ENCODE results near the gene TCN1. TPM values are rescaled to one million over a fixed set of nuclear protein-coding genes. Genes with fewer than 3 reads are reported as not detected.
"Not testable (repeated sequence)": the region's sequence is repeated elsewhere in the genome, so short reads cannot be mapped to it uniquely, and the experiment has no call there.

TCN1 gene
- total and polyA plus RNA-seq, 4 donors = not detected

GRCh38 chr11:59822989-59823566 is 43.2 kb downstream of the TCN1 start:
- Histone ChIP-seq H3K9me3 (ENCODE audit: control insufficient read depth, low read length) (no peaks in the 10 kb centered on the region), H3K4me3 (ENCODE audit: low read length in 2 of 2) (peak overlapping the region in 1 of 2 donors; percentile 8), H3K27ac (ENCODE audit: low read depth in 1 of 2, low read length in 2 of 2) (no peak overlapping the region), H3K4me1 (ENCODE audit: control insufficient read depth in 1 of 2, insufficient read depth in 2 of 2, low read length in 2 of 2) (no peaks in the 10 kb centered on the region), H3K36me3 (ENCODE audit: control insufficient read depth in 1 of 2, insufficient read depth in 2 of 2, low read length in 1 of 2) (no peaks in the 10 kb centered on the region), H3K27me3 (ENCODE audit: control insufficient read depth in 1 of 2, insufficient read depth in 2 of 2, low read length in 1 of 2) (no peaks in the 10 kb centered on the region)
- ATAC-seq (ENCODE audit: low FRiP score) (peak; percentile 63), DNase-seq (no peak)
- intact Hi-C loops (cut with DNase I) = loop anchor here (5.0 to 10.0 kb wide), 2 partner anchors 369 to 432 kb away; no protein-coding TSS in a partner anchor
- WGBS, 2 donors = 0 to 1% methylated on average over 9 of the region's 9 CpGs

- Histone ChIP-seq H3K9me3 (ENCODE audit: control insufficient read depth, low read length) (no peaks in the 10 kb centered on the region), H3K4me3 (ENCODE audit: low read length in 2 of 2) (no peak overlapping the region), H3K36me3 (ENCODE audit: control insufficient read depth in 1 of 2, insufficient read depth in 2 of 2, low read length in 1 of 2) (no peaks in the 10 kb centered on the region), H3K27ac (ENCODE audit: low read depth in 1 of 2, low read length in 2 of 2) (no peak overlapping the region), H3K4me1 (ENCODE audit: control insufficient read depth in 1 of 2, insufficient read depth in 2 of 2, low read length in 2 of 2) (no peaks in the 10 kb centered on the region), H3K27me3 (ENCODE audit: control insufficient read depth in 1 of 2, insufficient read depth in 2 of 2, low read length in 1 of 2) (no peaks in the 10 kb centered on the region)
- intact Hi-C loops (cut with DNase I) = loop anchor here in 1 of 2 donors (5.0 kb wide), 1 partner anchor 374 kb away; no protein-coding TSS in a partner anchor
- 45 to 47% methylated on average over 4 of the region's 4 CpGs for WGBS, 2 donors
- no peak for DNase-seq
- ATAC-seq (ENCODE audit: low FRiP score) = no peak
Measured at GRCh38 chr11:59818572-59818971, 47.7 kb downstream of the TCN1 start.

- H3K36me3 ChIP-seq (ENCODE audit: control insufficient read depth in 1 of 2, insufficient read depth in 2 of 2, low read length in 1 of 2); H3K4me1 ChIP-seq (ENCODE audit: control insufficient read depth in 1 of 2, insufficient read depth in 2 of 2, low read length in 2 of 2); DNase-seq; ATAC-seq (ENCODE audit: low FRiP score); H3K27me3 ChIP-seq (ENCODE audit: control insufficient read depth in 1 of 2, insufficient read depth in 2 of 2, low read length in 1 of 2); H3K9me3 ChIP-seq (ENCODE audit: control insufficient read depth, low read length); H3K27ac ChIP-seq (ENCODE audit: low read depth in 1 of 2, low read length in 2 of 2); H3K4me3 ChIP-seq (ENCODE audit: low read length in 2 of 2): not testable (repeated sequence)
- intact Hi-C loops (cut with DNase I) = loop anchor here in 1 of 2 donors (5.0 kb wide), 1 partner anchor 376 kb away; no protein-coding TSS in a partner anchor
- 76 to 79% methylated on average over 1 of the region's 1 CpG for WGBS, 2 donors
Measured at GRCh38 chr11:59816434-59816833, 49.9 kb downstream of the TCN1 start.

- DNase-seq (no peak), ATAC-seq (ENCODE audit: low FRiP score) (no peak)
- Histone ChIP-seq H3K9me3 (ENCODE audit: control insufficient read depth, low read length) (no peaks in the 10 kb centered on the region), H3K36me3 (ENCODE audit: control insufficient read depth in 1 of 2, insufficient read depth in 2 of 2, low read length in 1 of 2) (no peaks in the 10 kb centered on the region), H3K27me3 (ENCODE audit: control insufficient read depth in 1 of 2, insufficient read depth in 2 of 2, low read length in 1 of 2) (no peaks in the 10 kb centered on the region), H3K27ac (ENCODE audit: low read depth in 1 of 2, low read length in 2 of 2) (no peak overlapping the region), H3K4me3 (ENCODE audit: low read length in 2 of 2) (no peak overlapping the region), H3K4me1 (ENCODE audit: control insufficient read depth in 1 of 2, insufficient read depth in 2 of 2, low read length in 2 of 2) (no peaks in the 10 kb centered on the region)
- intact Hi-C loops (cut with DNase I) = loop anchor here in 1 of 2 donors (5.0 kb wide), 1 partner anchor 377 kb away; no protein-coding TSS in a partner anchor
- WGBS, 2 donors = 94 to 100% methylated on average over 1 of the region's 1 CpG
Measured at GRCh38 chr11:59815754-59816153, 50.5 kb downstream of the TCN1 start.

GRCh38 chr11:59814021-59814420 is 52.3 kb downstream of the TCN1 start:
- ATAC-seq (ENCODE audit: low FRiP score) = no peak
- H3K4me3 ChIP-seq (ENCODE audit: low read length in 2 of 2) = no peak overlapping the region
- DNase-seq = no peak
- no peaks in the 10 kb centered on the region for H3K9me3 ChIP-seq (ENCODE audit: control insufficient read depth, low read length)
- no peak overlapping the region for H3K27ac ChIP-seq (ENCODE audit: low read depth in 1 of 2, low read length in 2 of 2)
- no peaks in the 10 kb centered on the region for H3K4me1 ChIP-seq (ENCODE audit: control insufficient read depth in 1 of 2, insufficient read depth in 2 of 2, low read length in 2 of 2)
- intact Hi-C loops (cut with DNase I) = no loop called here
- 67 to 73% methylated on average over 1 of the region's 1 CpG for WGBS, 2 donors
- H3K27me3 ChIP-seq (ENCODE audit: control insufficient read depth in 1 of 2, insufficient read depth in 2 of 2, low read length in 1 of 2) = no peaks in the 10 kb centered on the region
- H3K36me3 ChIP-seq (ENCODE audit: control insufficient read depth in 1 of 2, insufficient read depth in 2 of 2, low read length in 1 of 2) = no peaks in the 10 kb centered on the region

- Histone ChIP-seq H3K27ac (ENCODE audit: low read depth in 1 of 2, low read length in 2 of 2) (no peak overlapping the region), H3K9me3 (ENCODE audit: control insufficient read depth, low read length) (no peaks in the 10 kb centered on the region), H3K36me3 (ENCODE audit: control insufficient read depth in 1 of 2, insufficient read depth in 2 of 2, low read length in 1 of 2) (no peaks in the 10 kb centered on the region), H3K4me3 (ENCODE audit: low read length in 2 of 2) (no peak overlapping the region), H3K27me3 (ENCODE audit: control insufficient read depth in 1 of 2, insufficient read depth in 2 of 2, low read length in 1 of 2) (no peaks in the 10 kb centered on the region), H3K4me1 (ENCODE audit: control insufficient read depth in 1 of 2, insufficient read depth in 2 of 2, low read length in 2 of 2) (no peaks in the 10 kb centered on the region)
- DNase-seq (no peak), ATAC-seq (ENCODE audit: low FRiP score) (no peak)
- 90 to 100% methylated on average over 1 of the region's 1 CpG for WGBS, 2 donors
- intact Hi-C loops (cut with DNase I) = no loop called here
Measured at GRCh38 chr11:59813364-59813763, 52.9 kb downstream of the TCN1 start.

GRCh38 chr11:59812220-59812619 is 54.1 kb downstream of the TCN1 start:
- intact Hi-C loops (cut with DNase I) = no loop called here
- DNase-seq (no peak), ATAC-seq (ENCODE audit: low FRiP score) (no peak)
- no peak overlapping the region for H3K27ac ChIP-seq (ENCODE audit: low read depth in 1 of 2, low read length in 2 of 2)
- H3K36me3 ChIP-seq (ENCODE audit: control insufficient read depth in 1 of 2, insufficient read depth in 2 of 2, low read length in 1 of 2) = no peaks in the 10 kb centered on the region
- no peaks in the 10 kb centered on the region for H3K4me1 ChIP-seq (ENCODE audit: control insufficient read depth in 1 of 2, insufficient read depth in 2 of 2, low read length in 2 of 2)
- H3K4me3 ChIP-seq (ENCODE audit: low read length in 2 of 2) = no peak overlapping the region
- WGBS, 2 donors = 79 to 81% methylated on average over 2 of the region's 2 CpGs
- H3K9me3 ChIP-seq (ENCODE audit: control insufficient read depth, low read length) = no peaks in the 10 kb centered on the region
- H3K27me3 ChIP-seq (ENCODE audit: control insufficient read depth in 1 of 2, insufficient read depth in 2 of 2, low read length in 1 of 2) = no peaks in the 10 kb centered on the region

- H3K27ac ChIP-seq (ENCODE audit: low read depth in 1 of 2, low read length in 2 of 2) = peak overlapping the region in 1 of 2 donors; percentile 12
- intact Hi-C loops (cut with DNase I) = loop anchor here in 1 of 2 donors (2.0 kb wide), 1 partner anchor 56 kb away; the partner anchor contains the start of gene STX3
- 9 to 10% methylated on average over 8 of the region's 8 CpGs for WGBS, 2 donors
Measured at GRCh38 chr11:59810911-59811259, 55.4 kb downstream of the TCN1 start.

More at GRCh38 chr11:59810911-59811259, 55.4 kb downstream of the TCN1 start:
- DNase-seq (no peak), ATAC-seq (ENCODE audit: low FRiP score) (no peak)
- Histone ChIP-seq H3K4me3 (ENCODE audit: low read length in 2 of 2) (peak overlapping the region; percentile 70 to 96), H3K4me1 (ENCODE audit: control insufficient read depth in 1 of 2, insufficient read depth in 2 of 2, low read length in 2 of 2) (no peaks in the 10 kb centered on the region), H3K27me3 (ENCODE audit: control insufficient read depth in 1 of 2, insufficient read depth in 2 of 2, low read length in 1 of 2) (no peaks in the 10 kb centered on the region), H3K36me3 (ENCODE audit: control insufficient read depth in 1 of 2, insufficient read depth in 2 of 2, low read length in 1 of 2) (peaks cover 0 to 3% of the 10 kb centered on the region in 2 donors), H3K9me3 (ENCODE audit: control insufficient read depth, low read length) (no peaks in the 10 kb centered on the region)
